Endothelial cell of umbilical vein (primary cell): Measurements from ENCODE around the gene PPM1J. TPM values are rescaled to one million over a fixed set of nuclear protein-coding genes. Genes with fewer than 3 reads are reported as not detected.

ENCODE experiments used
- BruUV-seq: library from RNA; stranded (reverse); fragments of 400-500 nt; replicated peaks from 2 replicates; lab custom pipeline; 2021; lab: Mats Ljungman, UMichigan
- CTCF ChIA-PET: fragments of 300-600, 350-600 bp; sonication (Branson Sonifier 250); formaldehyde crosslinking; loops from one replicate; lab custom pipeline; 2021; ENCODE audit warnings: antibody characterized with exemption, inconsistent platforms; lab: Charles Lee
- POLR2A ChIA-PET: fragments of 300-600, 350-600 bp; sonication (Branson Sonifier 250); formaldehyde crosslinking; loops from one replicate; lab custom pipeline; 2021; ENCODE audit warnings: antibody characterized with exemption, inconsistent platforms; lab: Charles Lee
- DNase-seq: peaks from one replicate; pipeline ENCODE4 v3.0.0-alpha.2; 2011; ENCODE audit warnings: low read depth, low spot score
- FAIRE-seq: peaks from 2 replicates; lab custom pipeline; 2011; peaks lifted over from hg19 to GRCh38; lab: Jason Lieb, UNC
- H2AFZ ChIP-seq: 2 replicates; pipeline ENCODE4 v1.6.0; 2012; ENCODE audit warnings: low read depth, low read length, control low read depth, inconsistent platforms
- H3K27ac ChIP-seq: 2 replicates; pipeline ENCODE4 v1.5.1; 2011; ENCODE audit warnings: low read depth, mild to moderate bottlenecking, control low read depth, low read length, moderate library complexity; ENCODE audit not compliant: insufficient read depth
- H3K27me3 ChIP-seq, 2 experiments: 2 replicates each; pipeline versions ENCODE4 v1.6.0 to v1.6.1; 2011; ENCODE audit warnings: low read length in 2 of 2, mixed read lengths in 1 of 2; ENCODE audit not compliant: control insufficient read depth in 2 of 2, insufficient read depth in 2 of 2
- H3K36me3 ChIP-seq, 2 experiments: 2 replicates in 1 of 2; 3 replicates in 1 of 2; pipeline ENCODE4 v1.5.1; 2011; ENCODE audit warnings: low read length in 2 of 2, mild to moderate bottlenecking in 1 of 2, moderate library complexity in 1 of 2; ENCODE audit not compliant: control insufficient read depth in 2 of 2, insufficient read depth in 2 of 2; ENCODE audit errors: extremely low read depth in 1 of 2
- H3K4me1 ChIP-seq: 3 replicates; pipeline ENCODE4 v1.5.1; 2011; ENCODE audit warnings: mild to moderate bottlenecking, low read length; ENCODE audit not compliant: control insufficient read depth, insufficient read depth; ENCODE audit errors: extremely low read depth
- H3K4me2 ChIP-seq: 2 replicates; pipeline ENCODE4 v1.6.1; 2011; ENCODE audit warnings: low read length, control low read depth, mixed read lengths; ENCODE audit not compliant: insufficient read depth
- H3K4me3 ChIP-seq, 3 experiments: fragments of 200-600 bp in 1 of 3; sonication (generic), shearing (Covaris generic) in 1 of 3; replicated peaks in 1 of 3; 2 replicates each; pipeline ENCODE4 v1.5.1; 2011 to 2016; ENCODE audit warnings: control low read depth in 3 of 3, low read length in 3 of 3, mild to moderate bottlenecking in 2 of 3, inconsistent platforms in 1 of 3, low read depth in 1 of 3, moderate library complexity in 1 of 3; ENCODE audit not compliant: insufficient read depth in 1 of 3
- H3K79me2 ChIP-seq: 2 replicates; pipeline ENCODE4 v1.6.0; 2012; ENCODE audit warnings: low read length, inconsistent platforms; ENCODE audit not compliant: control insufficient read depth, insufficient read depth
- H3K9ac ChIP-seq: replicated peaks from 2 replicates; pipeline ENCODE3; 2011; ENCODE audit warnings: low read length, control low read depth; ENCODE audit not compliant: insufficient read depth; ENCODE audit errors: extremely low read depth
- H3K9me1 ChIP-seq: replicated peaks from 3 replicates; pipeline ENCODE4 v1.6.0; 2011; ENCODE audit warnings: mild to moderate bottlenecking, low read length; ENCODE audit not compliant: control insufficient read depth, insufficient read depth; ENCODE audit errors: extremely low read depth
- H3K9me3 ChIP-seq: replicated peaks from 2 replicates; pipeline ENCODE4 v1.5.1; 2012; ENCODE audit warnings: low read length, inconsistent platforms; ENCODE audit not compliant: control insufficient read depth, insufficient read depth
- H4K20me1 ChIP-seq: replicated peaks from 2 replicates; pipeline ENCODE3; 2011; ENCODE audit warnings: mild to moderate bottlenecking, low read length; ENCODE audit not compliant: control insufficient read depth, insufficient read depth; ENCODE audit errors: extremely low read depth
- EZH2 ChIP-seq: IDR thresholded peaks from 2 replicates; pipeline ENCODE4 v1.6.1; 2012; ENCODE audit warnings: borderline replicate concordance, low read depth, mild to moderate bottlenecking, moderate library complexity, low read length, inconsistent platforms; ENCODE audit not compliant: severe bottlenecking
- FOS ChIP-seq: IDR thresholded peaks from 2 replicates; pipeline ENCODE4 v1.6.1; 2011; ENCODE audit warnings: mild to moderate bottlenecking, low read length, moderate library complexity, borderline replicate concordance; ENCODE audit not compliant: insufficient read depth
- GATA2 ChIP-seq: IDR thresholded peaks from 2 replicates; pipeline ENCODE4 v1.7.0; 2011; ENCODE audit warnings: low read depth, mild to moderate bottlenecking, moderate library complexity, mixed read lengths, low read length; ENCODE audit not compliant: insufficient read length, insufficient read depth
- JUN ChIP-seq: IDR thresholded peaks from 2 replicates; pipeline ENCODE4 v1.6.1; 2011; ENCODE audit warnings: borderline replicate concordance, low read depth; ENCODE audit not compliant: insufficient read length, insufficient read depth
- MYC ChIP-seq: IDR thresholded peaks from one replicate; pipeline ENCODE4 v1.6.1; 2011; ENCODE audit warnings: mild to moderate bottlenecking, low read depth, low read length
- POLR2A ChIP-seq: IDR thresholded peaks from 2 replicates; pipeline ENCODE4 v1.6.1; 2012; ENCODE audit warnings: low read depth, mild to moderate bottlenecking, control low read depth, low read length
- POLR2AphosphoS5 ChIP-seq: IDR thresholded peaks from 2 replicates; pipeline ENCODE4 v1.6.1; 2012; ENCODE audit warnings: low read depth, mild to moderate bottlenecking, control low read depth, low read length, moderate library complexity; ENCODE audit not compliant: insufficient read depth
- dilution Hi-C: fragments of 300-500 bp; cut with MboI; formaldehyde crosslinking; loops from one replicate; pipeline ENCODE4 v1.15.0; 2019; ENCODE audit warnings: low sequenced_read_pairs; ENCODE audit not compliant: extremely low pct_ligation_motif_present
- intact Hi-C: fragments of 100-400 bp; cut with micrococcal nuclease; formaldehyde crosslinking; loops from one replicate; pipeline ENCODE4 v1.10.0; 2022
- polyA plus RNA-seq, 4 experiments: library from polyadenylated mRNA; depleted of rRNA in 3 of 4; stranded (reverse) in 3 of 4; unstranded in 1 of 4; fragments of >200 nt; gene quantifications; 2 replicates each; pipeline versions ENCODE4 v1.2.1 to v1.2.3, GENCODE V29; 2011 to 2012; ENCODE audit warnings: missing spikeins in 1 of 4
- total RNA-seq: library from RNA; stranded (reverse); gene quantifications from 2 replicates; pipeline ENCODE4 v1.2.3, GENCODE V29; 2021
- TF ChIP-seq, protein P1 (sequence below): IDR thresholded peaks from 2 replicates; pipeline ENCODE4 v1.6.1; 2011; ENCODE audit not compliant: insufficient read depth, insufficient read length
- TF ChIP-seq, protein P2 (sequence below), 2 donors: IDR thresholded peaks; 1 replicate in 1 of 2; 2 replicates in 1 of 2; pipeline ENCODE4 v1.5.1; 2011; ENCODE audit warnings: low read length in 2 of 2, mild to moderate bottlenecking in 2 of 2, moderate library complexity in 2 of 2, control low read depth in 1 of 2, inconsistent platforms in 1 of 2, low read depth in 1 of 2; ENCODE audit not compliant: insufficient read depth in 1 of 2; ENCODE audit errors: extremely low read depth in 1 of 2

Gene PPM1J
- total and polyA plus RNA-seq, 2 donors (not counting 3 experiments of a cell fraction or from before 2014, with no cell fraction given): 1.7 to 3.1 TPM

DNA sequence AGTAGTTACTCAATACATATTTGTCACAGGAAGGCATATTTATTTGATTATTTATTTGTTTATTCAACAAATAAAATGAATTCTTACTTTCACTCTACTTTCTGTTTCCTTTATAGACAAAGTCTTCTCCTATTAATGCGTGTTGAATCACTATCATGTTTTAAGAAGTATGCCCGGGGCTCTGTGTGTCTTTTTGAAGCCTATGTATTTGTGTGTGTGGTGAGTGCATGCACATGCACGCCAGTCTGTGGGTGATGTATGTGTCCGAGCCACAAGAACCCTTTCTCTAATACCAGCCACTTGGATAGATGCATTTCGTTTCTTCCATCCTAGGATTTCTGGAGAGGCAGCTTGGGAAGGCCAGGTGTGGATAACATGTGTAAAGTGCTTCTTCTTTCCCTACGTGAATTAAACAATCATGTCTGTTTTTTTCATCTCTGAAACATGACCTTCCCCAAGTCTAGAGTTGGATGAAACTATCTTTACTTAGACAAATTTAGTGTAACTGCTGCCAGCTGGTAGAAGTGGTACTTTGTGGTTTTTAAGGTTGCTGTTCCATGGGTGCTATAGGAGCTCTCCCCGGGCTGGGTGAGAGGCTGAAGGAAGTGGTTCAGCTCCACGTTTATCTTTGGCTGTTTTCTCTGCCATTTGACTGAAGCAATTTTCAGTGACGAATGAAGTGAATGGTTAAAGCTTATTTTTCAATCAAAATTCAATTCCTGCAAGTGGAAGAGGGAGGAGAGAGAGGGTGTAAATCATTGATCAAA lies 46.8 kb upstream of the PPM1J start:
- intact Hi-C loops (no loop called here), dilution Hi-C loops (no loop called here)
- H3K9me1 ChIP-seq: no peaks in the 10 kb centered on the region
- H3K79me2 ChIP-seq: no peaks in the 10 kb centered on the region
- H3K36me3 ChIP-seq: no peaks in the 10 kb centered on the region
- H2AFZ ChIP-seq: no peak overlapping the region
- ChIA-PET POLR2A (no interaction called here), CTCF (interaction anchor here (0.8 to 1.9 kb wide), 4 partner anchors 9 to 43 kb away, joined by 3 to 7 read pairs (median 4); a partner anchor contains a TSS)
- DNase-seq (no peak), FAIRE-seq (no peak)
- BruUV-seq: no TSS peak
- H3K4me1 ChIP-seq: no peaks in the 10 kb centered on the region
- H3K27ac ChIP-seq: no peak overlapping the region
- no peak overlapping the region for H3K4me3 ChIP-seq
- H3K27me3 ChIP-seq: peaks cover 4 to 6% of the 10 kb centered on the region in 2 experiments
- H3K4me2 ChIP-seq: no peak overlapping the region
- no peaks in the 10 kb centered on the region for H4K20me1 ChIP-seq
- H3K9ac ChIP-seq: no peak overlapping the region
- TF ChIP-seq POLR2AphosphoS5 (no peak), EZH2 (no peak), FOS (no peak), MYC (no peak), JUN (no peak), GATA2 (no peak), POLR2A (no peak)
- TF ChIP-seq, protein P1, sequence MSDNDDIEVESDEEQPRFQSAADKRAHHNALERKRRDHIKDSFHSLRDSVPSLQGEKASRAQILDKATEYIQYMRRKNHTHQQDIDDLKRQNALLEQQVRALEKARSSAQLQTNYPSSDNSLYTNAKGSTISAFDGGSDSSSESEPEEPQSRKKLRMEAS: no peak
- TF ChIP-seq, protein P2, sequence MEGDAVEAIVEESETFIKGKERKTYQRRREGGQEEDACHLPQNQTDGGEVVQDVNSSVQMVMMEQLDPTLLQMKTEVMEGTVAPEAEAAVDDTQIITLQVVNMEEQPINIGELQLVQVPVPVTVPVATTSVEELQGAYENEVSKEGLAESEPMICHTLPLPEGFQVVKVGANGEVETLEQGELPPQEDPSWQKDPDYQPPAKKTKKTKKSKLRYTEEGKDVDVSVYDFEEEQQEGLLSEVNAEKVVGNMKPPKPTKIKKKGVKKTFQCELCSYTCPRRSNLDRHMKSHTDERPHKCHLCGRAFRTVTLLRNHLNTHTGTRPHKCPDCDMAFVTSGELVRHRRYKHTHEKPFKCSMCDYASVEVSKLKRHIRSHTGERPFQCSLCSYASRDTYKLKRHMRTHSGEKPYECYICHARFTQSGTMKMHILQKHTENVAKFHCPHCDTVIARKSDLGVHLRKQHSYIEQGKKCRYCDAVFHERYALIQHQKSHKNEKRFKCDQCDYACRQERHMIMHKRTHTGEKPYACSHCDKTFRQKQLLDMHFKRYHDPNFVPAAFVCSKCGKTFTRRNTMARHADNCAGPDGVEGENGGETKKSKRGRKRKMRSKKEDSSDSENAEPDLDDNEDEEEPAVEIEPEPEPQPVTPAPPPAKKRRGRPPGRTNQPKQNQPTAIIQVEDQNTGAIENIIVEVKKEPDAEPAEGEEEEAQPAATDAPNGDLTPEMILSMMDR (IDR thresholded peaks at IDR 0.05; ENCODE audit: extremely low read depth in 1 of 2, insufficient read depth in 1 of 2, low read depth in 1 of 2, low read length in 2 of 2): no peak
- H3K9me3 ChIP-seq: no peaks in the 10 kb centered on the region
